Tibial artery (tissue), 4 donors: ENCODE results near the gene PDCD2.

Experiments used
- DNase-seq, 2 donors: peaks; one replicate each; pipeline ENCODE4 v3.0.0-alpha.2; 2019
- H3K27ac ChIP-seq, 2 donors: fragments of 200-600 bp; sonication (generic) in 1 of 2; 1 replicate in 1 of 2; 2 replicates in 1 of 2; pipeline ENCODE4 v1.5.1; 2018 to 2019; ENCODE audit warnings: mild to moderate bottlenecking in 1 of 2
- H3K27me3 ChIP-seq, 2 donors: fragments of 200-600 bp; sonication (generic) in 1 of 2; one replicate each; pipeline versions ENCODE4 v1.5.1 to v1.6.0; 2016 to 2019
- H3K36me3 ChIP-seq, 3 donors: fragments of 200-600 bp; sonication (generic) in 2 of 3; one replicate each; pipeline ENCODE4 v1.5.1; 2016 to 2019; ENCODE audit warnings: mild to moderate bottlenecking in 2 of 3
- H3K4me1 ChIP-seq, 4 donors: fragments of 200-600 bp; sonication (generic) in 2 of 4; 1 replicate in 3 of 4; 2 replicates in 1 of 4; pipeline ENCODE4 v1.5.1; 2016 to 2019
- H3K4me3 ChIP-seq, 2 donors: fragments of 200-600 bp; sonication (generic) in 1 of 2; 1 replicate in 1 of 2; 2 replicates in 1 of 2; pipeline ENCODE4 v1.5.1; 2018 to 2019; ENCODE audit warnings: mild to moderate bottlenecking in 2 of 2
- H3K9me3 ChIP-seq, 3 donors: fragments of 200-600 bp; sonication (generic) in 1 of 3; one replicate each; pipeline ENCODE4 v1.5.1; 2016 to 2019
- CTCF ChIP-seq, 2 experiments: fragments of 200-600 bp in 1 of 2; fragments of 450-650 bp in 1 of 2; IDR thresholded peaks; one replicate each; pipeline ENCODE4 v1.5.1; 2017 to 2019; ENCODE audit warnings: antibody characterized with exemption in 2 of 2, mild to moderate bottlenecking in 1 of 2, moderate library complexity in 1 of 2
- intact Hi-C: fragments of 100-400 bp; cut with DNase I; formaldehyde crosslinking; loops from one replicate; pipeline ENCODE4 v1.15.0; 2023; ENCODE audit warnings: low total_unique reads

PDCD2 gene

GRCh38 chr6:170554796-170555137 is 29.7 kb downstream of the PDCD2 start:
- Histone ChIP-seq H3K27ac (peak overlapping the region; percentile 91 to 96), H3K36me3 (peaks cover 0 to 29% (median 0%) of the 10 kb centered on the region in 3 donors), H3K4me3 (peak overlapping the region; percentile 94 to 96), H3K27me3 (no peaks in the 10 kb centered on the region), H3K4me1 (peaks cover 0 to 42% (median 36%) of the 10 kb centered on the region in 4 donors), H3K9me3 (no peaks in the 10 kb centered on the region)
- TF ChIP-seq CTCF (IDR thresholded peaks at IDR 0.05) = no peak
- intact Hi-C loops = loop anchor here (10.0 kb wide), 1 partner anchor 830 kb away; the partner anchor contains the start of gene PHF10
- DNase-seq = no peak

DNA sequence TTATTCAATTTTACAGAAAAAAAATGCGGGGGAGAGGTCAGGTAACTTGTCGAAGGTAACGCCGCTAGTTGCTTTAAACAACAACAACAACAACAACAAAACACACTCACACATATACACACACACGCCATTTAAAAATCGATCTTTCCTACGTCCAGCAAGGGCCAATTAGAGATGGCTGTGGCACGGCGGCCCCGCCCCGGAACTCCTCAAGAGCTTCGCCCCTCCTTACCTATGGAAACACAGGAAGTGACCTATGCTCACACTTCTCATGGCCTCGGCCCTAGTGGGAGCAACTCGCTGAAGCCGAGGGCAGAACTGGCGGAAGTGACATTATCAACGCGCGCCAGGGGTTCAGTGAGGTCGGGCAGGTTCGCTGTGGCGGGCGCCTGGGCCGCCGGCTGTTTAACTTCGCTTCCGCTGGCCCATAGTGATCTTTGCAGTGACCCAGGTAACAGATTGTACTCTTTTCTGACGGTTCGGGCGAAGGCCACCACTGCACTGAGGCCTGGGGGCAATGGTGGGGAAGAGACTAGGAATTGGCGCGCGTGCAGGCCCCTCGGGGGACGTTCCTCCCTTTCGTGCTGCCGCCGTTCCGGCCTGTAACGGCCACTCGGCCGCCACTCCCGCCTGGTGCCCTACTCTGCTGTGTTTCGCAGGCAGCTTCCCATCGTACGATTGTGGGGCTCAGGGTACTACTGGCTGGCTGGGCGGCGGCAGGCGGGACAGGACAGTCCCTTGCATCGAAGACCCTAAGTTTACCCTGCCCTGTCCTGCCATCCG is 30.2 kb downstream of the PDCD2 start, which contains the start of gene TBP:
Gene TBP (plus strand): TSS at position 357 of the 783 bp plus-strand sequence. CDS start 2,661 bp downstream, outside the sequence.
- DNase-seq = peak; percentile 98 to 99
- Histone ChIP-seq H3K27me3 (no peaks in the 10 kb centered on the region), H3K4me1 (peaks cover 0 to 48% (median 40%) of the 10 kb centered on the region in 4 donors), H3K36me3 (peaks cover 0 to 23% (median 0%) of the 10 kb centered on the region in 3 donors), H3K4me3 (peak within 1 kb of the TSS; percentile 94 to 96), H3K27ac (peak within 1 kb of the TSS; percentile 91 to 96), H3K9me3 (no peaks in the 10 kb centered on the region)
- no peak for TF ChIP-seq CTCF (IDR thresholded peaks at IDR 0.05)
- intact Hi-C loops = loop anchor here (10.0 kb wide), 1 partner anchor 829 kb away; the partner anchor contains the start of gene PHF10

DNA sequence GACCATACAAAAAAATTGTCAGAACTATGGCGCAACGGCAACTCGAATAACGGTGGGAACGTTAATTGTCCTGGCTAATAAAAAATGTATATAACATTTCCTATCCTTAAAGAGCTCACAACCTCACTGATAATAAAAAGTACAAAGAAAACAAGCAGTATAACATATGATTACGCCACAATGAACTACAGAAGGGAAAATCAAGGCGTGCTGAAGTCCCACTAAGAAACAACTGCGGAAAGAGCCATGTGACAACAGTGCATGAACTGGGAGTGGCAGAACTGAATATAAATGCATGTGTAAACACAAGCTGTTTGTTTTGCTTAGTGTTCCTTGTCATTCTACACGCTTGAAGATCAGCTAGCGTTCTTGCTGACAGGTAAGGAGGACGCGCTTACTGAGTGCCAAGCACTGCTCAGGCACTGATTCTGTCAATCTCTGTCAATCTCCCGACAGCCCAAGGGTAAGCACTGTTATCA is 30.9 kb downstream of the PDCD2 start:
- Histone ChIP-seq H3K27ac (peak overlapping the region; percentile 91 to 96), H3K9me3 (no peaks in the 10 kb centered on the region), H3K4me3 (peak overlapping the region; percentile 94 to 96), H3K4me1 (peaks cover 0 to 54% (median 42%) of the 10 kb centered on the region in 4 donors), H3K36me3 (peaks cover under 1 to 21% (median 3%) of the 10 kb centered on the region in 3 donors), H3K27me3 (no peaks in the 10 kb centered on the region)
- peak in 1 of 2 donors; percentile 23 for DNase-seq
- TF ChIP-seq CTCF (IDR thresholded peaks at IDR 0.05) = no peak
- intact Hi-C loops = loop anchor here (10.0 kb wide), 1 partner anchor 829 kb away; the partner anchor contains the start of gene PHF10

- peaks cover 5 to 22% (median 9%) of the 10 kb centered on the region in 3 donors for H3K36me3 ChIP-seq
- no peaks in the 10 kb centered on the region for H3K27me3 ChIP-seq
- peak within 1 kb of the TSS; percentile 91 to 96 for H3K27ac ChIP-seq
- H3K9me3 ChIP-seq = no peaks in the 10 kb centered on the region
- peak; percentile 95 to 97 for DNase-seq
- H3K4me1 ChIP-seq = peaks cover 0 to 60% (median 43%) of the 10 kb centered on the region in 4 donors
- no peak for TF ChIP-seq CTCF (IDR thresholded peaks at IDR 0.05)
- peak within 1 kb of the TSS; percentile 94 to 96 for H3K4me3 ChIP-seq
- intact Hi-C loops = loop anchor here (10.0 kb wide), 1 partner anchor 828 kb away; the partner anchor contains the start of gene PHF10
Measured at GRCh38 chr6:170552765-170553533, 31.5 kb downstream of the PDCD2 start, which contains the start of gene PSMB1. Gene PSMB1 (minus strand): TSS chr6:170553307. CDS start chr6:170553242, 65 bp downstream.

- H3K9me3 ChIP-seq = no peaks in the 10 kb centered on the region
- peaks cover 0 to 29% (median 13%) of the 10 kb centered on the region in 4 donors for H3K4me1 ChIP-seq
- no peak for DNase-seq
- H3K36me3 ChIP-seq = peaks cover 71 to 80% (median 71%) of the 10 kb centered on the region in 3 donors
- no peak for TF ChIP-seq CTCF (IDR thresholded peaks at IDR 0.05)
- intact Hi-C loops = no loop called here
- no peak overlapping the region for H3K27ac ChIP-seq
- no peak overlapping the region for H3K4me3 ChIP-seq
- H3K27me3 ChIP-seq = no peaks in the 10 kb centered on the region
Measured at GRCh38 chr6:170545405-170545804, 39.0 kb downstream of the PDCD2 start.
